Body of pancreas (tissue), 4 donors: ENCODE results near the gene TYRO3. TPM values are rescaled to one million over a fixed set of nuclear protein-coding genes. Genes with fewer than 3 reads are reported as not detected.

Source experiments
- ATAC-seq: fragments of 150-250 bp; one replicate; pipeline ENCODE4 v1.9.1; 2016
- DNase-seq, 4 donors: peaks; one replicate each; pipeline ENCODE4 v3.0.0-alpha.2; 2019
- H3K27ac ChIP-seq, 4 donors: fragments of 200-600 bp; sonication (generic); 1 replicate in 3 of 4; 2 replicates in 1 of 4; pipeline versions ENCODE4 v1.5.1 to v1.6.1; 2016 to 2019; ENCODE audit warnings: mild to moderate bottlenecking in 1 of 4, mixed read lengths in 1 of 4, moderate library complexity in 1 of 4
- H3K27me3 ChIP-seq, 2 donors: fragments of 200-600 bp; sonication (generic); one replicate each; pipeline ENCODE4 v1.6.0; 2016; ENCODE audit warnings: mild to moderate bottlenecking in 1 of 2
- H3K36me3 ChIP-seq, 2 donors: fragments of 200-600 bp; sonication (generic); replicated peaks in 1 of 2; 2 replicates each; pipeline ENCODE4 v1.5.1; 2016; ENCODE audit warnings: low read depth in 2 of 2; ENCODE audit not compliant: insufficient read depth in 1 of 2
- H3K4me1 ChIP-seq: fragments of 200-600 bp; sonication (generic); one replicate; pipeline ENCODE4 v1.6.0; 2016
- H3K4me3 ChIP-seq, 2 donors: fragments of 200-600 bp; sonication (generic); 1 replicate in 1 of 2; 2 replicates in 1 of 2; pipeline ENCODE4 v1.5.1; 2016 to 2019
- H3K9me3 ChIP-seq, 3 donors: fragments of 200-600 bp; sonication (generic); 1 replicate in 2 of 3; 2 replicates in 1 of 3; pipeline ENCODE4 v1.5.1; 2016
- CTCF ChIP-seq, 7 experiments: fragments of 450-650 bp in 4 of 7; fragments of 200-600 bp in 3 of 7; sonication (generic) in 3 of 7; IDR thresholded peaks; one replicate each; pipeline ENCODE4 v1.5.1; 2016 to 2019; ENCODE audit warnings: antibody characterized with exemption in 7 of 7
- POLR2A ChIP-seq, 3 donors: fragments of 450-650 bp; IDR thresholded peaks; one replicate each; pipeline ENCODE4 v1.6.1; 2016; ENCODE audit warnings: antibody characterized with exemption in 3 of 3, mild to moderate bottlenecking in 2 of 3
- WGBS, 2 donors: methylation state at CpG; one replicate each; pipeline ENCODE4 v1.1.5; 2017; 5-methylcytosine and 5-hydroxymethylcytosine counted together
- intact Hi-C: fragments of 100-400 bp; cut with DNase I; formaldehyde crosslinking; loops from one replicate; pipeline ENCODE4 v1.15.1; 2023
- total RNA-seq, 2 donors: library from RNA; depleted of rRNA; stranded (reverse); fragments of >200 nt; gene quantifications; one replicate each; pipeline ENCODE4 v1.1.0, GENCODE V29; 2016

Gene TYRO3
- total RNA-seq, 2 donors from 2014 or later = 10.9 to 12.5 TPM

GRCh38 chr15:41631880-41632470 is 73.0 kb downstream of the TYRO3 start:
- TF ChIP-seq POLR2A (IDR thresholded peaks at IDR 0.05) = no peak
- no peak for TF ChIP-seq CTCF (IDR thresholded peaks at IDR 0.05)
- peaks cover 14% of the 10 kb centered on the region for H3K4me1 ChIP-seq
- H3K27me3 ChIP-seq = no peaks in the 10 kb centered on the region
- H3K4me3 ChIP-seq = no peak overlapping the region
- H3K9me3 ChIP-seq = no peaks in the 10 kb centered on the region
- ATAC-seq (no peak), DNase-seq (no peak)
- intact Hi-C loops = no loop called here
- WGBS, 2 donors = 62 to 76% methylated on average over 3 of the region's 3 CpGs
- no peaks in the 10 kb centered on the region for H3K36me3 ChIP-seq
- no peak overlapping the region for H3K27ac ChIP-seq

Other genes with a start within 250 kb of the TYRO3 start
- gene OIP5, start 226.6 kb upstream of the TYRO3 start, total RNA-seq = not detected
- 1 to 10 TPM; 2.1 to 5.3 TPM for gene NUSAP1, start 226.3 kb upstream of the TYRO3 start, total RNA-seq
- gene NDUFAF1, start 156.7 kb upstream of the TYRO3 start, total RNA-seq = 1 to 10 TPM; 7.0 to 8.2 TPM
- gene RTF1, start 142.1 kb upstream of the TYRO3 start, total RNA-seq = 10 to 100 TPM; 10.9 to 22.1 TPM
- gene ITPKA, start 65.3 kb upstream of the TYRO3 start, total RNA-seq = under 1 TPM; 0.33 to 0.52 TPM
- gene LTK, start 45.4 kb upstream of the TYRO3 start, total RNA-seq = not detected
- gene RPAP1, start 15.0 kb upstream of the TYRO3 start, total RNA-seq = 10 to 100 TPM; 23.1 to 43.5 TPM
- 10 to 100 TPM; 28.8 to 45.5 TPM for gene MGA, start 101.2 kb downstream of the TYRO3 start, total RNA-seq
- 10 to 100 TPM; 12.5 to 31.6 TPM for gene MAPKBP1, start 215.3 kb downstream of the TYRO3 start, total RNA-seq